Measurements from ENCODE around the gene CEP128.

The CEP128 gene

GRCh38 chr14:80764496-80764895, 177.0 kb downstream of the CEP128 start:
- no peaks in the 10 kb centered on the region for H3K27me3 ChIP-seq (ENCODE audit: insufficient read depth, low read length, poor library complexity)
- H3K27ac ChIP-seq (ENCODE audit: low read length) = no peak overlapping the region
- H2AFZ ChIP-seq (ENCODE audit: low read depth, low read length) = no peak overlapping the region
- H3K9me3 ChIP-seq (ENCODE audit: insufficient read depth, low read length, severe bottlenecking) = no peaks in the 10 kb centered on the region
- H3K4me1 ChIP-seq (ENCODE audit: insufficient read depth, low read length) = no peaks in the 10 kb centered on the region
- no peak for DNase-seq
- H3K36me3 ChIP-seq (ENCODE audit: insufficient read depth, low read length) = peaks cover 32% of the 10 kb centered on the region
- no peak for TF ChIP-seq EZH2 (IDR thresholded peaks at IDR 0.05; ENCODE audit: borderline replicate concordance, low read depth, low read length, severe bottlenecking)
- TF ChIP-seq CTCF (IDR thresholded peaks at IDR 0.05; ENCODE audit: borderline replicate concordance, extremely low read depth, low read length, poor library complexity, severe bottlenecking) = no peak
- H3K4me2 ChIP-seq (ENCODE audit: insufficient read depth, low read length) = no peak overlapping the region
- no peaks in the 10 kb centered on the region for H3K79me2 ChIP-seq (ENCODE audit: insufficient read depth, low read length)
- H4K20me1 ChIP-seq (ENCODE audit: insufficient read depth, low read length) = no peaks in the 10 kb centered on the region
- no peak overlapping the region for H3K9ac ChIP-seq (ENCODE audit: low read depth, low read length)
- ATAC-seq (ENCODE audit: insufficient read depth, low read depth) = no peak
- no peak overlapping the region for H3K4me3 ChIP-seq (ENCODE audit: low read depth in 1 of 2, low read length in 2 of 2)

GRCh38 chr14:80762641-80763228, 178.8 kb downstream of the CEP128 start:
- TF ChIP-seq CTCF (IDR thresholded peaks at IDR 0.05; ENCODE audit: borderline replicate concordance, extremely low read depth, low read length, poor library complexity, severe bottlenecking) (no peak), EZH2 (IDR thresholded peaks at IDR 0.05; ENCODE audit: borderline replicate concordance, low read depth, low read length, severe bottlenecking) (no peak)
- Histone ChIP-seq H2AFZ (ENCODE audit: low read depth, low read length) (no peak overlapping the region), H4K20me1 (ENCODE audit: insufficient read depth, low read length) (no peaks in the 10 kb centered on the region), H3K27me3 (ENCODE audit: insufficient read depth, low read length, poor library complexity) (no peaks in the 10 kb centered on the region), H3K4me3 (ENCODE audit: low read depth in 1 of 2, low read length in 2 of 2) (no peak overlapping the region), H3K4me2 (ENCODE audit: insufficient read depth, low read length) (no peak overlapping the region), H3K36me3 (ENCODE audit: insufficient read depth, low read length) (peaks cover 42% of the 10 kb centered on the region), H3K9me3 (ENCODE audit: insufficient read depth, low read length, severe bottlenecking) (no peaks in the 10 kb centered on the region), H3K27ac (ENCODE audit: low read length) (no peak overlapping the region), H3K9ac (ENCODE audit: low read depth, low read length) (no peak overlapping the region), H3K4me1 (ENCODE audit: insufficient read depth, low read length) (no peaks in the 10 kb centered on the region), H3K79me2 (ENCODE audit: insufficient read depth, low read length) (no peaks in the 10 kb centered on the region)
- ATAC-seq (ENCODE audit: insufficient read depth, low read depth) (no peak), DNase-seq (no peak)

- Histone ChIP-seq H3K4me3 (ENCODE audit: low read depth in 1 of 2, low read length in 2 of 2) (no peak overlapping the region), H3K27me3 (ENCODE audit: insufficient read depth, low read length, poor library complexity) (no peaks in the 10 kb centered on the region), H3K4me2 (ENCODE audit: insufficient read depth, low read length) (no peak overlapping the region), H3K9ac (ENCODE audit: low read depth, low read length) (no peak overlapping the region), H3K9me3 (ENCODE audit: insufficient read depth, low read length, severe bottlenecking) (no peaks in the 10 kb centered on the region), H3K4me1 (ENCODE audit: insufficient read depth, low read length) (no peaks in the 10 kb centered on the region), H4K20me1 (ENCODE audit: insufficient read depth, low read length) (no peaks in the 10 kb centered on the region), H2AFZ (ENCODE audit: low read depth, low read length) (no peak overlapping the region), H3K79me2 (ENCODE audit: insufficient read depth, low read length) (no peaks in the 10 kb centered on the region), H3K36me3 (ENCODE audit: insufficient read depth, low read length) (peaks cover 66% of the 10 kb centered on the region), H3K27ac (ENCODE audit: low read length) (no peak overlapping the region)
- no peak for TF ChIP-seq CTCF (IDR thresholded peaks at IDR 0.05; ENCODE audit: borderline replicate concordance, extremely low read depth, low read length, poor library complexity, severe bottlenecking)
- TF ChIP-seq EZH2 (IDR thresholded peaks at IDR 0.05; ENCODE audit: borderline replicate concordance, low read depth, low read length, severe bottlenecking) = no peak
- DNase-seq (no peak), ATAC-seq (ENCODE audit: insufficient read depth, low read depth) (no peak)
Observed at GRCh38 chr14:80754696-80755095, 186.8 kb downstream of the CEP128 start.

All from DND-41 (cell line).